Keratinocyte (primary cell): Measurements from ENCODE around the gene PRKAR2B. TPM values are rescaled to one million over a fixed set of nuclear protein-coding genes. Genes with fewer than 3 reads are reported as not detected.

Source experiments
- DNase-seq: peaks from one replicate; pipeline ENCODE4 v3.0.0-alpha.2; 2011; ENCODE audit warnings: low read depth, missing footprints, low spot score
- FAIRE-seq: peaks from 2 replicates; lab custom pipeline; 2011; peaks lifted over from hg19 to GRCh38; lab: Jason Lieb, UNC
- H2AFZ ChIP-seq: 2 replicates; pipeline ENCODE4 v1.6.0; 2012; ENCODE audit warnings: low read length, control low read depth, inconsistent platforms; ENCODE audit not compliant: control insufficient read depth
- H3K27ac ChIP-seq: 2 replicates; pipeline ENCODE4 v1.5.1; 2011; ENCODE audit warnings: low read length; ENCODE audit not compliant: control insufficient read depth, insufficient read depth
- H3K27me3 ChIP-seq: 3 replicates; pipeline ENCODE4 v1.6.0; 2011; ENCODE audit warnings: low read length; ENCODE audit not compliant: control insufficient read depth, insufficient read depth; ENCODE audit errors: extremely low read depth
- H3K36me3 ChIP-seq, 2 experiments: 2 replicates in 1 of 2; 3 replicates in 1 of 2; pipeline ENCODE4 v1.5.1; 2011; ENCODE audit warnings: low read length in 2 of 2, mild to moderate bottlenecking in 1 of 2; ENCODE audit not compliant: control insufficient read depth in 2 of 2, insufficient read depth in 2 of 2; ENCODE audit errors: extremely low read depth in 1 of 2
- H3K4me1 ChIP-seq: 3 replicates; pipeline ENCODE4 v1.5.1; 2011; ENCODE audit warnings: low read length; ENCODE audit not compliant: control insufficient read depth, insufficient read depth; ENCODE audit errors: extremely low read depth
- H3K4me2 ChIP-seq: 3 replicates; pipeline ENCODE4 v1.6.0; 2011; ENCODE audit warnings: low read depth, low read length; ENCODE audit not compliant: control insufficient read depth, insufficient read depth; ENCODE audit errors: extremely low read depth
- H3K4me3 ChIP-seq, 3 experiments: fragments of 200-600 bp in 1 of 3; sonication (generic) in 1 of 3; 2 replicates in 2 of 3; 3 replicates in 1 of 3; pipeline ENCODE4 v1.5.1; 2011 to 2016; ENCODE audit warnings: low read length in 3 of 3, mild to moderate bottlenecking in 3 of 3, control low read depth in 2 of 3, inconsistent platforms in 1 of 3, low read depth in 1 of 3, mixed read lengths in 1 of 3, mixed run types in 1 of 3, moderate library complexity in 1 of 3; ENCODE audit not compliant: control insufficient read depth in 2 of 3, insufficient read depth in 2 of 3; ENCODE audit errors: extremely low read depth in 1 of 3
- H3K79me2 ChIP-seq: 2 replicates; pipeline ENCODE4 v1.6.0; 2012; ENCODE audit warnings: low read length; ENCODE audit not compliant: control insufficient read depth, insufficient read depth
- H3K9ac ChIP-seq: 3 replicates; pipeline ENCODE4 v1.6.0; 2011; ENCODE audit warnings: low read length; ENCODE audit not compliant: control insufficient read depth, insufficient read depth; ENCODE audit errors: extremely low read depth
- H3K9me1 ChIP-seq: 3 replicates; pipeline ENCODE4 v1.6.0; 2011; ENCODE audit warnings: low read length; ENCODE audit not compliant: control insufficient read depth, insufficient read depth; ENCODE audit errors: extremely low read depth
- H3K9me3 ChIP-seq: 2 replicates; pipeline ENCODE4 v1.5.1; 2012; ENCODE audit warnings: low read depth, low read length; ENCODE audit not compliant: control insufficient read depth
- H4K20me1 ChIP-seq: 3 replicates; pipeline ENCODE4 v1.6.0; 2011; ENCODE audit warnings: low read length; ENCODE audit not compliant: control insufficient read depth, insufficient read depth; ENCODE audit errors: extremely low read depth
- EZH2 ChIP-seq: IDR thresholded peaks from one replicate; pipeline ENCODE4 v1.6.1; 2012; ENCODE audit warnings: inconsistent platforms, mild to moderate bottlenecking, low read length, moderate library complexity
- dilution Hi-C: fragments of 300-500 bp; cut with MboI; formaldehyde crosslinking; loops from one replicate; pipeline ENCODE4 v1.7.0; 2020; ENCODE audit warnings: low sequenced_read_pairs; ENCODE audit not compliant: extremely low pct_ligation_motif_present
- polyA plus RNA-seq, 5 experiments: library from polyadenylated mRNA; depleted of rRNA in 3 of 5; stranded (reverse) in 3 of 5; stranded (forward) in 1 of 5; unstranded in 1 of 5; fragments of >200 nt; gene quantifications; 1 replicate in 1 of 5; 2 replicates in 3 of 5; 3 replicates in 1 of 5; pipeline versions ENCODE4 v1.2.1 to v1.2.3, GENCODE V29; 2011 to 2012; ENCODE audit warnings: missing spikeins in 2 of 5, low read depth in 1 of 5, low replicate concordance in 1 of 5
- TF ChIP-seq, protein P1 (sequence below), 3 experiments: IDR thresholded peaks in 1 of 3; conservative IDR thresholded peaks in 1 of 3; optimal IDR thresholded peaks in 1 of 3; 2 replicates in 2 of 3; 3 replicates in 1 of 3; pipeline versions ENCODE3 to v1.5.1; 2011; ENCODE audit warnings: low read length in 3 of 3, mild to moderate bottlenecking in 3 of 3, moderate library complexity in 2 of 3, control low read depth in 1 of 3, inconsistent platforms in 1 of 3; ENCODE audit not compliant: insufficient read depth in 2 of 3; ENCODE audit errors: extremely low read depth in 1 of 3

Gene PRKAR2B
- polyA plus RNA-seq, 1 donor (not counting 4 experiments of a cell fraction or from before 2014, with no cell fraction given) = 0.01 TPM

DNA sequence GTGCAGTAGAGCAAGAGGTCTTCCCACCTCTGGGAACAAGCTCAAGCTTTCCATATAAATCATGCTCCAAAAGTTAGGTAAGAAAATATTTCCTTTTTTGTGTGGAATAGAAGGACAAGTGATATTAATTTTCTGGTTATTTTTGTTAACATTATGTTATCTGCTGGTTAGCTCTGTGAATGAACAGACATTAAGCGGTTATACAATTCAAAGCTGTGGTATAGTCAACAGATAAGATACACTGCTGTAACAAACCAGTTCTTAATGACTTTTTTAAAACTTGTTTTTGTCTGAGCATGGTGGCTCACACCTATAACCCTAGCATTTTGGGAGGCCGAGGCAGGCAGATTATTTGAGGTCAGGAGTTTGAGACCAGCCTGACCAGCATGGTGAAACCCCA lies 43.0 kb upstream of the PRKAR2B start:
- dilution Hi-C loops = no loop called here
- Histone ChIP-seq H3K36me3 (no peaks in the 10 kb centered on the region), H3K27me3 (no peaks in the 10 kb centered on the region), H2AFZ (no peak overlapping the region), H3K4me1 (no peaks in the 10 kb centered on the region), H3K9me1 (no peaks in the 10 kb centered on the region), H3K79me2 (no peaks in the 10 kb centered on the region), H3K27ac (no peak overlapping the region), H3K9me3 (no peaks in the 10 kb centered on the region), H3K9ac (no peak overlapping the region), H4K20me1 (no peaks in the 10 kb centered on the region), H3K4me2 (no peak overlapping the region), H3K4me3 (no peak overlapping the region)
- FAIRE-seq (no peak), DNase-seq (no peak)
- TF ChIP-seq, protein P1, sequence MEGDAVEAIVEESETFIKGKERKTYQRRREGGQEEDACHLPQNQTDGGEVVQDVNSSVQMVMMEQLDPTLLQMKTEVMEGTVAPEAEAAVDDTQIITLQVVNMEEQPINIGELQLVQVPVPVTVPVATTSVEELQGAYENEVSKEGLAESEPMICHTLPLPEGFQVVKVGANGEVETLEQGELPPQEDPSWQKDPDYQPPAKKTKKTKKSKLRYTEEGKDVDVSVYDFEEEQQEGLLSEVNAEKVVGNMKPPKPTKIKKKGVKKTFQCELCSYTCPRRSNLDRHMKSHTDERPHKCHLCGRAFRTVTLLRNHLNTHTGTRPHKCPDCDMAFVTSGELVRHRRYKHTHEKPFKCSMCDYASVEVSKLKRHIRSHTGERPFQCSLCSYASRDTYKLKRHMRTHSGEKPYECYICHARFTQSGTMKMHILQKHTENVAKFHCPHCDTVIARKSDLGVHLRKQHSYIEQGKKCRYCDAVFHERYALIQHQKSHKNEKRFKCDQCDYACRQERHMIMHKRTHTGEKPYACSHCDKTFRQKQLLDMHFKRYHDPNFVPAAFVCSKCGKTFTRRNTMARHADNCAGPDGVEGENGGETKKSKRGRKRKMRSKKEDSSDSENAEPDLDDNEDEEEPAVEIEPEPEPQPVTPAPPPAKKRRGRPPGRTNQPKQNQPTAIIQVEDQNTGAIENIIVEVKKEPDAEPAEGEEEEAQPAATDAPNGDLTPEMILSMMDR (optimal IDR thresholded peaks at IDR 0.05 in 1 of 3, IDR thresholded peaks at IDR 0.05 in 1 of 3, conservative IDR thresholded peaks at IDR 0.05 in 1 of 3; ENCODE audit: extremely low read depth in 1 of 3, insufficient read depth in 2 of 3, low read length in 3 of 3) = no peak
- TF ChIP-seq EZH2 = no peak

DNA sequence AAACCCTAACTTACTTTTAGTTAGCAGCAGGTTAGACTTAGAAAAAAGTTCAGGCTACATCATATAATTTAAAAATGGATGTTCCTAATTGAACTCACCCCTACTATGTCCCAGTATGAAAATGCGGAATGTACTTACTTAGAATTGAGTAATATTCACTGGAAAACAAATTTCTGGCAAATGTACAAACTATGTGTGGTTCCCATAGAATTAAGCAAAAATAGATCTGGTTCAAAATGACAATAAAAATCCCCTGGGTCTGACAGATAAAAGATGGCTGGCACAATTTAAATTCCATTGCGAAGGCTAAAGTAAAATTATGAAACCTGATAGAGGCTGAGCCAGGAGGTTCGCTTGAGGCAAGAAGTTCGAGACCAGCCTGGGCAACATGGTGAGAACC lies 42.4 kb upstream of the PRKAR2B start:
- Histone ChIP-seq H3K79me2 (no peaks in the 10 kb centered on the region), H3K4me2 (no peak overlapping the region), H3K27ac (no peak overlapping the region), H3K9me1 (no peaks in the 10 kb centered on the region), H3K36me3 (no peaks in the 10 kb centered on the region), H3K4me1 (no peaks in the 10 kb centered on the region), H3K4me3 (no peak overlapping the region), H3K9me3 (no peaks in the 10 kb centered on the region), H3K9ac (no peak overlapping the region), H4K20me1 (no peaks in the 10 kb centered on the region), H3K27me3 (no peaks in the 10 kb centered on the region), H2AFZ (no peak overlapping the region)
- DNase-seq (no peak), FAIRE-seq (no peak)
- TF ChIP-seq, protein P1 (optimal IDR thresholded peaks at IDR 0.05 in 1 of 3, IDR thresholded peaks at IDR 0.05 in 1 of 3, conservative IDR thresholded peaks at IDR 0.05 in 1 of 3; ENCODE audit: extremely low read depth in 1 of 3, insufficient read depth in 2 of 3, low read length in 3 of 3) = no peak
- no peak for TF ChIP-seq EZH2
- dilution Hi-C loops = no loop called here
